Ishikawa (cell line): ENCODE measurements around the gene CHPF2.

Experiments used
- CEBPB ChIP-seq: IDR thresholded peaks from 2 replicates; pipeline ENCODE4 v1.6.1; 2012
- CREB1 ChIP-seq: IDR thresholded peaks from 2 replicates; pipeline ENCODE4 v1.6.1; 2012; ENCODE audit warnings: low read depth
- EP300 ChIP-seq: IDR thresholded peaks from 2 replicates; pipeline ENCODE4 v1.6.1; 2012; ENCODE audit warnings: borderline replicate concordance
- FOXM1 ChIP-seq: IDR thresholded peaks from 2 replicates; pipeline ENCODE4 v1.6.1; 2012; ENCODE audit warnings: low read depth, borderline replicate concordance
- MAX ChIP-seq: IDR thresholded peaks from 2 replicates; pipeline ENCODE4 v1.6.1; 2012
- RAD21 ChIP-seq: IDR thresholded peaks from 2 replicates; pipeline ENCODE4 v1.6.1; 2012; ENCODE audit warnings: low read depth
- REST ChIP-seq: IDR thresholded peaks from 2 replicates; pipeline ENCODE4 v1.6.1; 2012; ENCODE audit warnings: low read depth, mild to moderate bottlenecking
- USF1 ChIP-seq: IDR thresholded peaks from 2 replicates; pipeline ENCODE4 v1.6.1; 2012

GRCh38 chr7:151260471-151260870 is 28.2 kb downstream of the CHPF2 start:
- no peak for TF ChIP-seq REST
- no peak for TF ChIP-seq FOXM1
- TF ChIP-seq CEBPB = no peak
- no peak for TF ChIP-seq RAD21
- no peak for TF ChIP-seq MAX
- no peak for TF ChIP-seq EP300
- no peak for TF ChIP-seq CREB1
- TF ChIP-seq USF1 = no peak
